ENCODE results near the gene KCNH5.

Gene KCNH5

GRCh38 chr14:62994096-62994495 is 51.2 kb downstream of the KCNH5 start:
- DNase-seq = no peak

- DNase-seq = no peak
Measured at GRCh38 chr14:62988967-62989366, 56.3 kb downstream of the KCNH5 start.

GRCh38 chr14:62983821-62984220 is 61.4 kb downstream of the KCNH5 start:
- DNase-seq = no peak

DNA sequence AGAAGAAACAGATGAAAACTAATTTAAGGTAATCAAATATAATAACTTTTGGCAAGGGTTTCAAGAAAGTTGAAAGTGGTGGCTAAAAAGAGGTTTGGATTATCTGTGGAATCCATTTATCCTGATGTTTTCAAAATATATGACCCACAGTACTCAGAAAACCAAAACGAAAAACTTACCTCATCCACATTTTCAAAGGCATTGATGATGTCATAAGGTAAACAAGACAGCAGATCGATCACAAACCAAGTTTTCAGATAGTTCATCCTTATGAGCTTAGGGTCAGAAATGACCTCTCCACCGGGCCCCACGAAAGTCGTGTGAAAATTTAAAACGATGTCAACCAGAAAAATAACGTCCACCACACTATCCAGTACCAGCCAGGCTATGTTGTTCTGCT is 64.6 kb downstream of the KCNH5 start:
- no peak for DNase-seq

GRCh38 chr14:62957562-62957961 is 87.7 kb downstream of the KCNH5 start:
- DNase-seq = no peak

GRCh38 chr14:62956413-62956812 is 88.8 kb downstream of the KCNH5 start:
- DNase-seq = no peak

- DNase-seq = no peak
Measured at GRCh38 chr14:62954165-62954564, 91.1 kb downstream of the KCNH5 start.

- DNase-seq = no peak
Measured at GRCh38 chr14:62952226-62952625, 93.0 kb downstream of the KCNH5 start.

- no peak for DNase-seq
Measured at GRCh38 chr14:62947301-62947700, 98.0 kb downstream of the KCNH5 start.

DNA sequence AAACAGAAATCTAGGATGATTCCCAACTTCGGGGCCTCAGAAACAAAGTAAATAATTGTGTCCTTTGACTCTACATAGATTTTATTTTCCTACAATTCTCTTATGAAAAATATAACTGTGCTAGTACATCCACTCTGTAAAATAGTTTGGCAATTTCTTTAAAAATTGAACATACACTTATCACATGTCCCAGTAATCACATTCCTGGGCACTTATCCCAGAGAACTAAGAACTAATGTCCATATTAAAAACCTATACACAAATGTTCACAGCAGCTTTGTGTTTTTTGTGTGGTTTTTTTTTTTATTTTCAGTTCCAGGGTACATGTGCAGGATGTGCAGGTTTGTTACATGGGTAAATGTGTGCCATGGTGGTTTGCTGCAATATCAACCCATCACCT is 99.0 kb downstream of the KCNH5 start:
- DNase-seq = no peak

DNA sequence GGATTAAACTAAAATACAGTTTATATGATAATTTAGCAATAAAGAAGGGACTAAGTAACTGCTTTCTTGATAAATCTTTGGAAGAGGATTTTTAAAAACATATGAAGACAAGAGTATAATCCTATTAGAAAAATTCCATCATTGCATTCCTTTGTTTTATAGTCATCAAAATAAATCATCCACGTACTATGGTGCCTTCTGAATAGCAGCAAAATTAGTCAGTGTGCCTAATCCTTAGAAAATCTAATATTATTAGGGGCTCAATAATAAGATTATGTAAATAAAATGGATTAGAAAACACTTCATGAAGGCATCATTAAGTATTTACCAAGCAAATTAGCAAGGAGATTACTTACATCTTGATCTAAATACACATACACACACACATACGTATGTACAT is 102.1 kb downstream of the KCNH5 start:
- no peak for DNase-seq

DNA sequence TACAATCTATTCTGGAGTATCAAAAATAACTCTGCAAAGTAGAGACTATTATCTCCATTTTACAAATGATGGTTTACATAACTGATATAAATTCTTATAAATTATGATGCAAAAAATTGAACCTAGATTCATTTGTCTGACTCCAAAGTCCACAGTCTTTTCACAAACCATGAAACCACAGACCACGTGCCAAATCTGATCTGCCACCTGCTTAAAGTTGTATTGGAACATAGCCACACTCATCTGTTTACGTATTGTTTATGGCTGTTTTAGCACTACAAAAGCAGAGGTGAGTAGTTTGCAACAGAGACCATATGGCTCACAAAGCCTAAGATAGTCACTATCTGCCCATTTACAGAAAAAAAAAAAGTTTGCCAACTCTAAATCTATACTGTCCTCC is 105.3 kb downstream of the KCNH5 start:
- no peak for DNase-seq

GRCh38 chr14:62938778-62939177 is 106.5 kb downstream of the KCNH5 start:
- DNase-seq = no peak

GRCh38 chr14:62934439-62934838 is 110.8 kb downstream of the KCNH5 start:
- no peak for DNase-seq

- DNase-seq = no peak
Measured at GRCh38 chr14:62921466-62921865, 123.8 kb downstream of the KCNH5 start.

GRCh38 chr14:62916551-62916950 is 128.7 kb downstream of the KCNH5 start:
- DNase-seq = no peak

GRCh38 chr14:62914873-62915272 is 130.4 kb downstream of the KCNH5 start:
- no peak for DNase-seq

DNA sequence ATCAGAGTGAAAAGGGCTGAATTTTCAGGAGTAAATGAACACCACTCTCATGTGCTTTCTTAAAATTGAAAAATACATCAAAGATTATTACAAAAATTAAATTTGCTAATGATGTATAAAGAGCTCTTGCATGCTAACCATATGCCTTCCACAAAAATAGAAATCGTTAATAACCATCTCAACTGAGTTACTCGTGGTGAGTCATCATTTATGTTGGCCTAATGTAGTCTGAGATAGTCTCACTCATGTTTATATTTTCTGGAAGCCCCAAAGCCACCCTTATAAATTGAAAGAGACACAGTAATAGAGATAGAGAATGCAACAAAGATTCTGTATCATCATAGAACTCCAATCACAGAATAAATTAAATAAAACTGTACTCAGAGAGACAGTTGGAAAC is 131.2 kb downstream of the KCNH5 start:
- no peak for DNase-seq

GRCh38 chr14:62908506-62908905 is 136.8 kb downstream of the KCNH5 start:
- DNase-seq = no peak

- no peak for DNase-seq
Measured at GRCh38 chr14:62905566-62905965, 139.7 kb downstream of the KCNH5 start.

- DNase-seq = no peak
Measured at GRCh38 chr14:62897771-62898170, 147.5 kb downstream of the KCNH5 start.

GRCh38 chr14:62896932-62897456 is 148.3 kb downstream of the KCNH5 start:
- DNase-seq = no peak

- no peak for DNase-seq
Measured at GRCh38 chr14:62894736-62895135, 150.5 kb downstream of the KCNH5 start.

GRCh38 chr14:62889364-62889763 is 155.9 kb downstream of the KCNH5 start:
- no peak for DNase-seq

- no peak for DNase-seq
Measured at GRCh38 chr14:62886461-62886860, 158.8 kb downstream of the KCNH5 start.

GRCh38 chr14:62885451-62885850 is 159.8 kb downstream of the KCNH5 start:
- DNase-seq = no peak
